ENCODE results near the gene POMT1. TPM values are rescaled to one million over a fixed set of nuclear protein-coding genes. Genes with fewer than 3 reads are reported as not detected.

Gene POMT1
- total and polyA plus RNA-seq, 2 of the 8 experiments (the other 6 are each of a cell fraction or from before 2014, with no cell fraction given) = 22.3 to 33.2 TPM

- no peak for TF ChIP-seq CREB1 (IDR thresholded peaks at IDR 0.05)
These were observed 10.5 kb downstream of the POMT1 start (continued) for GRCh38 chr9:131513177-131513576.
